ENCODE results near the gene MCU. TPM values are rescaled to one million over a fixed set of nuclear protein-coding genes. Genes with fewer than 3 reads are reported as not detected.
A peak's percentile ranks its signal among the peaks of the same experiment; 100 is the strongest.

MCU gene
- total RNA-seq, 2 donors from 2014 or later = 15.0 to 24.6 TPM

GRCh38 chr10:72886621-72887020 lies 194.7 kb downstream of the MCU start:
- Histone ChIP-seq H3K27ac (no peak overlapping the region), H3K4me3 (no peak overlapping the region), H3K27me3 (replicated peaks; ENCODE audit: insufficient read depth) (no peaks in the 10 kb centered on the region), H3K4me1 (ENCODE audit: control insufficient read depth in 1 of 2, low read depth in 2 of 2) (no peaks in the 10 kb centered on the region), H3K36me3 (peaks cover 18% of the 10 kb centered on the region), H3K9me3 (no peaks in the 10 kb centered on the region)
- DNase-seq (ENCODE audit: low spot score) = no peak
- ATAC-seq (ENCODE audit: insufficient number of reproducible peaks, low FRiP score, low read depth) = no peak
- no peak for TF ChIP-seq CTCF (IDR thresholded peaks at IDR 0.05)

GRCh38 chr10:72887043-72887442 lies 195.1 kb downstream of the MCU start:
- TF ChIP-seq CTCF (IDR thresholded peaks at IDR 0.05) = no peak
- Histone ChIP-seq H3K27me3 (replicated peaks; ENCODE audit: insufficient read depth) (no peaks in the 10 kb centered on the region), H3K9me3 (no peaks in the 10 kb centered on the region), H3K4me1 (ENCODE audit: control insufficient read depth in 1 of 2, low read depth in 2 of 2) (no peaks in the 10 kb centered on the region), H3K4me3 (peak overlapping the region; percentile 13), H3K36me3 (peaks cover 18% of the 10 kb centered on the region), H3K27ac (no peak overlapping the region)
- DNase-seq (ENCODE audit: low spot score) (no peak), ATAC-seq (ENCODE audit: insufficient number of reproducible peaks, low FRiP score, low read depth) (no peak)

GRCh38 chr10:72888151-72888638 lies 196.3 kb downstream of the MCU start:
- DNase-seq (ENCODE audit: low spot score) = no peak
- H3K4me1 ChIP-seq (ENCODE audit: control insufficient read depth in 1 of 2, low read depth in 2 of 2) = no peaks in the 10 kb centered on the region
- H3K36me3 ChIP-seq = peaks cover 18% of the 10 kb centered on the region
- no peak for ATAC-seq (ENCODE audit: insufficient number of reproducible peaks, low FRiP score, low read depth)
- no peak for TF ChIP-seq CTCF (IDR thresholded peaks at IDR 0.05)
- H3K4me3 ChIP-seq = no peak overlapping the region
- H3K27ac ChIP-seq = no peak overlapping the region
- no peaks in the 10 kb centered on the region for H3K9me3 ChIP-seq
- H3K27me3 ChIP-seq (replicated peaks; ENCODE audit: insufficient read depth) = no peaks in the 10 kb centered on the region

GRCh38 chr10:72889391-72889831 lies 197.5 kb downstream of the MCU start:
- TF ChIP-seq CTCF (IDR thresholded peaks at IDR 0.05) = no peak
- ATAC-seq (ENCODE audit: insufficient number of reproducible peaks, low FRiP score, low read depth) = no peak
- H3K27me3 ChIP-seq (replicated peaks; ENCODE audit: insufficient read depth) = no peaks in the 10 kb centered on the region
- no peaks in the 10 kb centered on the region for H3K9me3 ChIP-seq
- H3K4me1 ChIP-seq (ENCODE audit: control insufficient read depth in 1 of 2, low read depth in 2 of 2) = no peaks in the 10 kb centered on the region
- DNase-seq (ENCODE audit: low spot score) = no peak
- no peak overlapping the region for H3K27ac ChIP-seq
- peaks cover 18% of the 10 kb centered on the region for H3K36me3 ChIP-seq
- no peak overlapping the region for H3K4me3 ChIP-seq

GRCh38 chr10:72890086-72890485 lies 198.1 kb downstream of the MCU start:
- no peak for TF ChIP-seq CTCF (IDR thresholded peaks at IDR 0.05)
- Histone ChIP-seq H3K27ac (no peak overlapping the region), H3K4me3 (no peak overlapping the region), H3K9me3 (no peaks in the 10 kb centered on the region), H3K4me1 (ENCODE audit: control insufficient read depth in 1 of 2, low read depth in 2 of 2) (no peaks in the 10 kb centered on the region), H3K36me3 (peaks cover 15% of the 10 kb centered on the region), H3K27me3 (replicated peaks; ENCODE audit: insufficient read depth) (no peaks in the 10 kb centered on the region)
- DNase-seq (ENCODE audit: low spot score) (no peak), ATAC-seq (ENCODE audit: insufficient number of reproducible peaks, low FRiP score, low read depth) (no peak)

All from thoracic aorta (tissue), 2 donors.